HG03575 (cell line): Measurements from ENCODE around the gene NAMPT.

Experiments
- ATAC-seq: cut with Tn5 transposase; IDR thresholded peaks from one replicate; pipeline ENCODE4 v1.9.1; 2021; ENCODE audit not compliant: unreplicated experiment, insufficient number of reproducible peaks, low FRiP score; ENCODE audit errors: extremely low read depth

The NAMPT gene

GRCh38 chr7:106279425-106280197 is 5.2 kb downstream of the NAMPT start:
- no peak for ATAC-seq

GRCh38 chr7:106278695-106279094 is 6.1 kb downstream of the NAMPT start:
- no peak for ATAC-seq

- no peak for ATAC-seq
These were observed 6.8 kb downstream of the NAMPT start for GRCh38 chr7:106277976-106278375.

- no peak for ATAC-seq
These were observed 8.3 kb downstream of the NAMPT start for GRCh38 chr7:106276513-106276912.

GRCh38 chr7:106273009-106273668 is 11.6 kb downstream of the NAMPT start:
- no peak for ATAC-seq

- no peak for ATAC-seq
These were observed 14.4 kb downstream of the NAMPT start for GRCh38 chr7:106270122-106270977.

GRCh38 chr7:106269254-106269961 is 15.4 kb downstream of the NAMPT start:
- ATAC-seq = no peak

GRCh38 chr7:106265133-106265532 is 19.6 kb downstream of the NAMPT start:
- ATAC-seq = no peak

GRCh38 chr7:106262221-106262881 is 22.4 kb downstream of the NAMPT start:
- ATAC-seq = no peak

- ATAC-seq = no peak
These were observed 24.6 kb downstream of the NAMPT start for GRCh38 chr7:106260136-106260561.

GRCh38 chr7:106258789-106259188 is 26.0 kb downstream of the NAMPT start:
- no peak for ATAC-seq

- no peak for ATAC-seq
These were observed 27.0 kb downstream of the NAMPT start for GRCh38 chr7:106257752-106258151.

- ATAC-seq = no peak
These were observed 28.6 kb downstream of the NAMPT start for GRCh38 chr7:106256144-106256543.

GRCh38 chr7:106255246-106255645 is 29.5 kb downstream of the NAMPT start:
- ATAC-seq = no peak

GRCh38 chr7:106254525-106255116 is 30.2 kb downstream of the NAMPT start:
- no peak for ATAC-seq

- ATAC-seq = no peak
These were observed 32.2 kb downstream of the NAMPT start for GRCh38 chr7:106252568-106252967.

GRCh38 chr7:106249488-106249887 is 35.3 kb downstream of the NAMPT start:
- ATAC-seq = no peak

GRCh38 chr7:106248600-106248999 is 36.2 kb downstream of the NAMPT start:
- no peak for ATAC-seq
